GM12891 (cell line): ENCODE results near the gene LYRM9.

ENCODE experiments used
- POLR2A ChIP-seq: IDR thresholded peaks from 2 replicates; pipeline ENCODE4 v1.6.1; 2011; ENCODE audit warnings: low read depth, low read length, control low read depth
- POLR2AphosphoS5 ChIP-seq: IDR thresholded peaks from 2 replicates; pipeline ENCODE4 v1.6.1; 2011; ENCODE audit warnings: low read depth, low read length, control low read depth

- TF ChIP-seq POLR2A (no peak), POLR2AphosphoS5 (no peak)
Observed at GRCh38 chr17:27878776-27879562, 14.2 kb downstream of the LYRM9 start.
